Activated CD8-positive, alpha-beta memory T cell treated with anti-CD3 and anti-CD28 coated beads, Interleukin-2, amount 50 U/mL, for 24 hours (primary cell): ENCODE data around the gene PARP1.
"Not testable (repeated sequence)": the region's sequence is repeated elsewhere in the genome, so short reads cannot be mapped to it uniquely, and the experiment has no call there.

Experiments
- DNase-seq: peaks from one replicate; pipeline ENCODE4 v3.0.0-alpha.2; 2020; ENCODE audit errors: extremely low read depth

Gene PARP1

DNA sequence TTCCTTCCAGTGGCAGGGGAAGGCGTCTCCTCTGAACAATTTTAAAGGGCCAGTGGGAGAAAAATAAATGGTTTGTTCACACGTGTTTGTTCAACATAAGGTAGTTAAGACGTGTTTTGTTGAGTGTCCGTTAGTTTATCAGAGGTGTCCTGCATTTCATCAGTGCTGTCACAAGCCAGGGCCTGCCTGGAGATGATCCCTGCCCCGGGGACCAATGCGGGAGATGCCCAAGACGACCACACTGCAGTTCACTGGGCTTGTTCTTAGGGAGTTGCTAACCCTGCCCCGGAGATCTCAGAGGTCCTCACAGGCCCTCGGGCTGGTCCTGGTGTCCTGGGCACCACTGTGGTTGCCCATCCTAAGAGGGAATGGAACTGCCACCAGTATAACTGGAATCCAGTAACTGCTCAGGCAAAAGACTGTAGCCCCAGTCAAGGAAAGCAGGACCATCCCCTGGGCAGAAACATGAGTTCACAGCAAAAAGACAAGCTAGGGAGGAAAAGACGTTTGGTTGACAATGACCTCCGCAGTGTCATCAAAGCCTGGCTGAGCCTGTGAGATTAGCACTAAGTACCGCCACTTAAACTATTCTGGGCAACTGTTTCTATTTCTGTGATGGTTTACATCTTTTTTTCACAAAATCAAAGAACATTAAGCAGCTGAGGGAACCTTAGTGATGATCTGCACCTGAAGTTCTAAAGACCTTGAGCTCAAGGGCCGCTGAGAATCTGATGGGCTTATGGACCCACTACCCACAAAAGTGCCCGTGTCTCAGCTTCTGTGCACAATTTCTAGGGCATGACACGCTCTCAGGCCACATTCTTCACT lies 54.0 kb downstream of the PARP1 start:
- DNase-seq = no peak

DNA sequence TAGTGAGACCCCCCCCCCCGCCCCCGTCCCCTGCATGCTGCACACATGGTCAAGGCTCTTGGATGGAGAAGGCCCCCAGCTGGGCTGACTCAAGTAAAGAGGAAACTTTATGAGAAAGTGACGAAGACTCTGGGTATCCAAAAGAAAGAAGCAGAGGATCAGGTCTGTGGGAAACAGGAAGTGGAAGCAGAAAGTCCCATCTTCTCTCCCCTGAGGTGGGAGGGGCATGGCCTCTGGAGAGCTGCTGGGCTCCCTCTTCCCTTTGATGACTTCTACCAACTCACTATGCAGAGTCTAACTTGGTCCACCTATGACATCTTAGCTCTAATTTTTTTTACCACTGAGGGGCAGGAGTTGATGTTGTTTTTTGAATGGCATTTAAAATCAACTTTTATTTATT lies 56.2 kb downstream of the PARP1 start:
- DNase-seq = no peak

DNA sequence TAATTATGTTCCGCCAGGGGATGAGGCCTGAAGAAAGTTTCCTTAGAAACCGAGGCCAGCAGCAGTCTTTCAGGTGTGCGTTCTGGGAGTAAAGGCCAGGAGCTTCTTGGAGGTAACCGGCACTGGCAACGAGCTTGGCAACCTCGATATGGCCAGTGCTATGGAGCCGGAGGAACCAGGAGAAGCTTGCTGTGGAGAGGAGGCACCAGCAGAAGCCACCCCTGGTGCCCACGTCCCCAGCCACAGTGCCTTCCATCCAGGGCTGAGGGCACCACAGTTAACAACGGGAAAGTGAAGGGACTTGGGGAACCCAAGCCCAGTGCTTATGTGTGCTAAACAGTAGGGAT lies 57.4 kb downstream of the PARP1 start:
- DNase-seq = no peak

DNA sequence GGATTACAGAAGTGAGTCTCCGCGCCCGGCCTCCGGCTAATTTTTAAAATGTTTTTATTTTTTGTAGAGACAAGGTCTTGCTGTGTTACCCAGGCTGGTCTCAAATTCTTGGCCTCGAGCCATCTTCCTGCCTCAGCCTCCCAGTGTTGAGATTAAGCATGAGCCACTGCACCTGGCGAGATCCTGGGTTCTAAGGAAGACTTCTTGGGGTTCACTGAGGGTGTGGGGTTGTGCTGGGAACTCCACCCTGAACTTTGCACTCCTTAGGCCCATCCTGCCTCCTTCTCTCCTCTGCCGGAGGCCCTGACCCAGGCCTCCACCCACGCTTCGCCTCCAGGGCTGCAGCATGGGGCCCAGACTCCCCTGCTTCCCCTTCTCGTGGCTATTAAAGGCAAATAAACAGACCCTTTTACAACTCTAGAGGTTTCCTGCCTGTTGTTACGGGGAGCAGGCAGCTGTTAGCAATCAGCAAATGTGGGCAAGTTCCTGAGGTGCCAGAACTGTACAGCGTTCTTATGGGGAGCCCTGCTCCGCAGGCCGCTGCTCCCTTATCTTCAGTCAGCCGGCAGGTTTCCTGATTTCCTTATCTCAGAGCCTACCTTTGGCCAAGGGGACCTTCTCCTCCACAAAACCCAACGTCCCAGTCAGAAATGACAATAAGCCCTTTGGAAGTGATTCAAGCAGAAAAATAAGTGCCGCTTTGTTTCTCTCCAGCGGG lies 57.9 kb downstream of the PARP1 start:
- DNase-seq = no peak

DNA sequence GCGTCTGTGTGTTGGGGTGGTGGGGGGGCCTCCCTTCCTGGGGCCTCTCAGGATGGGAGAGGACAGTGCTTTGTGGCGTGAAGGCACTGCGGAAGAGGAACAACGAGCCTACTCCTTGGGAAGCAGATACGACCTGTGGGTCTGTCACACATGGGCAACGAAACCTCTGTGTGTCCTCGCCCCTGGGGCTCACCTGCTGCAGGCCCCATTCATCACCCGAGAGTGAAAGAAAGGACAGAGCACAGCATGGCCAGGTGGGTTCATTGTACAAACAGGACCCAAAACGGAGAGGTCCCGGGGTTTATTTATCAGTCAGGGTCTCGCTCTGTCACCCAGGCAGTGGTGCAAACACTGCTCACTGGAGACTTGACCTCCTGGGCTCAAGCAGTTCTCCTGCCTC lies 58.8 kb downstream of the PARP1 start:
- no peak for DNase-seq

DNA sequence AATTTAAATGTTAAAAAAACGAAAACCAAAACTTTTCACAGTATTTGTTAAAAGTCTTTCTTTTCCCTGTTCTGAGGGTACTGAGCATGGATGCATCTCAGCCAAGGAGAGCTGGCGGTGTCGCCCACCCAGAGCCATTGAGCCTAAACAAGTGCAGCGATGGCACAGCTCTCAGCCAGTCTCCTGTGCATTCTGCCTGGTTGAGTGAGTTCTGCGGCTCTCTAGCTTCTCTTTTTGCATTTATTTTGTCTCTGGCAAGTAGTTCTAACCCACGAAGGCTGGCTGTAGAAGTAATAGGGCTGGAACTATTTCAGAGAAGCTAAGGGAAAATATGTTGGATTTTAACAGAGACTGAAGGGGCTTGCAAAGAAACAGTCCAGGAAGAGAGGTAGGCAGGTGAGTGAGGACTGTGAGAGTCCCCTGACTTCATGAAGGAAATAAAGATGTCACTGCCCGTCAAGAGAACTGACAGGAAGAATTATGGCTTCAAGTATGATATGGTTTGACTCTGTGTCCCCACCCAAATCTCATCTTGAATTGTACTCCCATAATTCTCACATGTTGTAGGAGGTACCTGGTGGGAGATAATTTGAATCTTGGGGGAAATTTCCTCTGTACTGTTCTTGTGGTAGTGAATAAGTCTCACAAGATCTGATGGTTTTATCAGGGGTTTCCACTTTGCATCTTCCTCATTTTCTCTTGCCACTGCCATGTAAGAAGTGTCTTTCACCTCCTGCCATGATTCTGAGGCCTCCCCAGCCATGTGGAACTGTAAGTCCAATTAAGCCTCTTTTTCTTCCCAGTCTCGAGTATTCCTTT lies 63.2 kb downstream of the PARP1 start:
- DNase-seq = no peak

DNA sequence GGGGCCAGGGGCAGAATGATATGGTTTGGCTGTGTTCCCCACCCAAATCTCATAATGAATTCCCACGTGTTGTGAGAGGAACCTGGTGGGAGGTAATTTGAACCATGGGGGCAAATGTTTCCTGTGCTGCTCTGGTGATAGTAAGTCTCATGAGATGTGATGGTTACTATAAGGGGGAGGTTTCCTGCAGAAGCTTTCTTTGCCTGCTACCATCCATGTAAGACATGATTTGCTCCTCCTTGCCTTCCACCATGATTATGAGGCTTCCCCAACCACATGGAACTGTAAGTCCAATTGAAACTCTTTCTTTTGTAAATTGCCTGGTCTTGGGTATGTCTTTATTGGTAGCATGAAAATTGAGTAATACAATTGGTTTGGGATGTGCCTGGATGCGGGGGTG lies 65.2 kb downstream of the PARP1 start:
- DNase-seq = no peak

DNA sequence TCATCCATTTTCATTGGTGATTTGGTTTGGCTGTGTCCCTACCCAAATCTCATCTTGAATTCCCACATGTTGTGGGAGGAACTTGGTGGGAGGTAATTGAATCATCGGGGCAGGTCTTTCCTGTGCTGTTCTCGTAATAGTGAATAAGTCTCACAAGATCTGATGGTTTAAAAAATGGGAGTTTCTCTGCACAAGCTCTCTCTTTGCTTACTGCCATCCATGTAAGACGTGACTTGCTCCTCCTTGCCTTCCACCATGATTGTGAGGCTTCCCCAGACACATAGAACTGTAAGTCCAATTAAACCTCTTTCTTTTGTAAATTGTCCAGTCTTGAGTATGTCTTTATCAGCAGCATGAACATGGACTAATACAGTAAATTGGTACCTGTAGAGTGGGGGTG lies 67.8 kb downstream of the PARP1 start:
- DNase-seq = not testable (repeated sequence)

DNA sequence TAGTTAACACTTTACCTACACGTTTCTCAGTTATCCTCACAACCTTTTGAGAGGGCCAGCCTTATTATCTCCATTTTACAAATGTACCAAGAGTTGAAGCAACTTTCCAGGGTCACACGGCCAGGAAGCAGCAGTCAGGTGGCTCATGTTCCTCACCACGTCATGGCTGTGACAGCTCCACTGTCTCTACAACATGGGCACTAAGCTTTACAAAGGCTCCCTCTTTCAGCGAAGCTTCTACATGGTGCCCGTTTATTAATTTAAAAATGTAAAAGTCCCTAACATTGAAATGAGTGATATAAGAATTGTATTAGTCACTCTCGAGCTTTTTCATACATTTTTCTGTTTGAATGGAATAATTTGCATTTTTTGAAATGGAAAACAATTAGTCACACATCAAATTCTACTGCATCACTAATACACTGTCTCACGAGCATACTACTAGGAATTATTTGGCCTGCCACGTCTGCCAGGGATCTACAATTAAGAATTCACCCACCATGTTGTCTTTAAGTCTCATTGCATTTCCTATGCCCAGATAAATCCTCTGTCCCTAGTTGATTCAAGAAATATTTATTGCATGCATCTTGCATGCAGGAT lies 70.5 kb downstream of the PARP1 start:
- no peak for DNase-seq

DNA sequence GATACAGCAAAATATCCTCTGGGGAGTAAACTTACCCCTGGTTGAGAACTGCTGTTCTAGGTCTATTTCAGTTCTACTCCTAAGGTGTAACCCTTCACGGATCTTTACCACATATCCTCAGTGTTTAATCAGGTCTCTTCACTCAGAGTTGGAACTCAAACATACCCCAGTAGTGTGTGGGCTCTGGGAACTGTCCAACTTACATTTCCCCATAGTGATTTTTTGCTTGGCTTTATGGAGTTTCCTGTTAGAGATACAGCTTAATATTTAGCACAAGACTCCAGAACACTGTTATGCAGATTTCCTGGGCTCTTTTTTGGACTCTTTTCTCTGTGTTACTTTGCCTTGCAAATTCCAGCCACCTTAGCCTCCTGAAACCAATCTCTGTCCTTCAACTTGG lies 72.2 kb downstream of the PARP1 start:
- no peak for DNase-seq

DNA sequence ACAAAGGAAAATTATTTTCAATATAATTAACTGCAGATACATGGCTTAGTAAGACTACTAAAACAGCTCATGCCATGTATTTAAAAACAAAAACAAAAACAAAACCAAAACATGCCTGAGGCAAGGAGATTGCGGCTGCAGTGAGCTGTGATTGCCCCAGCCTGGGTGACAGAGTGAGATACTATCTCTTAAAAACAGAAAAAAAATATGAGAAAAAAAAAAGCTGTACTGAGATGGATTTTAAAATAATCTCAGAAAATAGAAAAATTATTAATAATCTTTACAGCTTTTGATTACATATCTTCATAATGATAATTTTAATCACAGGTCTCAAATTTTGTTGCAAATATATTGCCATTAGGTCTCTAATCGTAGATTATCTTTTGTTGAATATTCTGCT lies 74.9 kb downstream of the PARP1 start:
- no peak for DNase-seq

DNA sequence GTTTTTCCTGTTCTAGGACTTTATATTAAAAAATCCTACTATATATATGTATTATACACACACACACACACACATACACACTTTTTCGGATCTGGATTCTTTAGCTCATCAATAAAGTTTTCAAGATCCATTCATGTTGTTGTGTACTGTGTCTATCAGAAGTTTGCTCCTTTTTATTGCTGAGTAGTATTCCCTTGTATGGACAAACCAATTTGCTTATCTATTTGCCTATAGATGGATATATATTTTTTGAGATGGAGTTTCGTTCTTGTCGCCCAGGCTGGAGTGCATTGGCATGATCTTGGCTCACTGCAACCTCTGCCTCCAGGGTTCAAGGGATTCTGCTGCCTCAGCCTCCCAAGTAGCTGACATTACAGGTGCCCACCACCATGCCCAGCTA lies 78.7 kb downstream of the PARP1 start:
- no peak for DNase-seq

DNA sequence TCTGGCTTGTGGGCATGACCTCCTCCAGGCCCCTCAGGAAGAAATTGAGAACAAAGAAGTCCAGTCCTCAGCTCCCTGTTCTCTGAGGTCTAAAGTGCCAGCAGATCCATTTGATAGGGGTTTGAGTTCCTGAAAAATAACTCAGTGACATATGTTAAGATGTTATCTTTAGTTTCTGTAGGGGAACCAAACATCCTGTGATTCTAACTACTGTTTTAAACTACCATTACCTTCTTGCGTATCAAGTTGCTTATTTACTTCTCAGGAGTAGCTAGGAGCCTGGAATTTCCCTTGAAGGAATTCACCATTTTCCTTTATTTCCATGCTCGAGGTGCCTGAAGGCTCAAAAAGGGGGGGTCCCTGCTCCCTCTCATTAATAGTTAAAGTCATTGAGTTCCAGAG lies 80.1 kb downstream of the PARP1 start:
- no peak for DNase-seq

DNA sequence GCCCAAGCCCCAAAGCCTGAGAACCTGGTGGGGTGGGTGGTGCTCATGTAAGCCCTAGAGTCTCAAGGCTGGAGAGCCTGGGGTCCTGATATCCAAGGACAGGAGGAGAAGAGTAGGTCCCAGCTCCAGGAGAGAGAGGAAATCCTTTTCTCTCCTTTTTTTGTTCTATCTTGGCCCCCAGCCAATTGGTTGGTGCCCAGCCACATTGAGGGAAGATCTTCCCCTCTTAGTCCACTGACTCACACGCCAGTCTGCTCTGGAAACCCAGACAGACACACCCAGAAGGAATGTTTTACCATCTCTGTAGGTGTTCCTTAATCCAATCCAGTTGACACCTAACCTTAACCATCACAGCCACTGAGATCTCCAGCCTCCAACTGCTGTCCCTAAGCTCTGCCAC lies 82.7 kb downstream of the PARP1 start:
- no peak for DNase-seq

DNA sequence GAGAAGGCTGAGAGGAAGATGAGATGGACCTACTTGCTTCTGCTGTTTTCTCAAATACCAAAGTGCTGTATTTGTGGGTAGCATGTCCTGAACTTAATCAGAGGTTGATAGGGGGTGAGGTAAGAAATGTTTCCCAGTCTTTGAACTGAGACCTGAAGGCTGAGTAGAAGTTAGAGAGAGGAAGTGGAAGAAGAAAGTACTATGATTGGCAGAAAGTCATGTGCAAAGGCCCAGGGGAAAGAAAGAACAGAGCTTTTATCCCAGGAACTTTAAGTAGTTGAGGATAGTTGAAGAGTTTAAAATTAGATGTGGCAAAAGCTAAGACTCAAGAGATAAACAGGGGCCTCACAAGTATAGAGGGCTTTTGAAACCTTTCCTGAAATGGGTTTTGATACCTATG lies 83.4 kb downstream of the PARP1 start:
- no peak for DNase-seq

DNA sequence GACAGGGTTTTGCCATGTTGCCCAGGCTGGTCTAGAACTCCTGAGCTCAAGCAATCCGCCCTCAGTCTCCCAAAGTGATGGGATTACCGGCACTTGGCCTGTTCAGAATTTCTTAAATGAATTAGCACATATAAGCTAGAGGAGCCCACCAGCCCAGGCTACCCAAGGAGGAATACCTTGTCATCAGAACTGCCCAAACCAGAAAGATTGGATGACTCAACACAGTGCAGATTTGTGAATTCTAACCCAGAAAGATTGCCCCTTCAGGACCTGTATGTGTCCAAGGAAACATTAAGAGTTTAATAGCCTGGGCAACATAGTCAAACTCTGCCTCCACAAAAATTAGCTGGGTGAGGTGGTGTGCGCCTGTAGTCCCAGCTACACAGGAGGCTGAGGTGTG lies 84.9 kb downstream of the PARP1 start:
- DNase-seq = no peak

DNA sequence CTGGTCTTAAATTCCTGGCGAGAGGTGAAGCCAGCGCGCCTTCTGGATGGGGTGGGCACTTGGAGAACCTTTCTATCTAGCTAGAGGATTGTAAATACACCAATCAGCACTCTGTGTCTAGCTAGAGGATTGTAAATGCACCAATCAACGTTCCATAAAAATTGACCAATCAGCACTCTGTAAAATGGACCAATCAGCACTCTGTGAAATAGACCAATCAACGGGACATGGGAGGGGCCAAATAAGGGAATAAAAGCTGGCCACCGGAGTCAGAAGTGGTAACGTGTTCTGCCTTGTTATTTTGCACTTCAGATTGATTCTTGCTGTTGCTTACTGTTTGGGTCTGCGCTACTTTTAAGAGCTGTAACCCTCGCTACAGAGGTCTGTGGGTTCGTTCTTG lies 87.0 kb downstream of the PARP1 start:
- DNase-seq = no peak

DNA sequence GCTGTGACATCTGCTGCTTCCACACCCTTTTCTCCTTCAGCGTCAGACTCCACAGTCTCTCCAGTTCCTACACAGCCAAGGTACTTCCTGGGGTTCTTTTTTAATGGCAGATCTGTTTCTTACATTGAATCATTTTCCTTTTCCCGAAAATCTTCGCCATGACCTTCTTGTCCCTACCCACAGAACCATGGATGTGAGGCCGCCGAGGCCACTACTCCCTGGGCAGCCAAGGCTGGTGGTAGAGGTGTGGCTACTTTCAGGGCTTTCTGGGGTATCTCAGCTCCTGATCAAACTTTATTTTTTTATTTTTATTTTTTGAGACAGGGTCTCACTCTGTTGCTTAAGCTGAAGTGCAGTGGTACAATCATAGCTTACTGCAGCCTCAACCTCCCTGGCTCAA lies 89.4 kb downstream of the PARP1 start:
- no peak for DNase-seq

DNA sequence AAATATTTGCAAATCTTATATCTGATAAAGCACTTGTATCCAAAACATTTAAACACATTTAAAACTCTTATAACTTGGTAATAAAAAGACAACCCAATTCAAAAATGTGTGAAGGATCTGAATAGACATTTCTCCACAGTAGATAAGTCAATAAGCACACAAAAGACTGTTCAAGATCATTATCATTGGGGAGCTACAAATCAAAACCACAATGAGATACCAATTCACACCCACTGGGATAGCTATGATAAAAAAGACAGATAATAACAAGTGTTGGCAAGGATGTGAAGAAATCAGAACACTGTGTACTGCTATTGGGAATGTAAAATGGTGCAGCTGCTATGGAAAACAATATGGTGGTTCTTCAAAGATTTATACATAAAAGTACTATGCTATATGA lies 93.8 kb downstream of the PARP1 start:
- DNase-seq = no peak

DNA sequence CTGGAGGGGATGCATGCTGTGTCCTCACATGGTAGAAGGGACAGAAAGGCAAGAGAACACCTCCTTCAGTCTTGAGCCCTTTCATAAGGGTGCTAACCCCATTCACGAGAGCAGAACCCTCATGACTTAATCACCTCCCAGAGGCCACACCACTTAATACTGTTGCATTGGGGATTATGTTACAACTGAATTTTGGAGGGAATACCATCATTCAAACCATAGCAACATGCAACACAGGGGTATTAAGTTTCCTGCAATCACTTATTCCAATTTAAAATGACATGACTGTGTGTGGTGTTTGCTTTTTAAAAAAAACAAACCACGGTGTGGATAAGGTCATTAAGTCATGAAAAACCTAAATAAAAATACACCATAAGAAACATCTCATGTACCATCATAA lies 95.8 kb downstream of the PARP1 start:
- no peak for DNase-seq

DNA sequence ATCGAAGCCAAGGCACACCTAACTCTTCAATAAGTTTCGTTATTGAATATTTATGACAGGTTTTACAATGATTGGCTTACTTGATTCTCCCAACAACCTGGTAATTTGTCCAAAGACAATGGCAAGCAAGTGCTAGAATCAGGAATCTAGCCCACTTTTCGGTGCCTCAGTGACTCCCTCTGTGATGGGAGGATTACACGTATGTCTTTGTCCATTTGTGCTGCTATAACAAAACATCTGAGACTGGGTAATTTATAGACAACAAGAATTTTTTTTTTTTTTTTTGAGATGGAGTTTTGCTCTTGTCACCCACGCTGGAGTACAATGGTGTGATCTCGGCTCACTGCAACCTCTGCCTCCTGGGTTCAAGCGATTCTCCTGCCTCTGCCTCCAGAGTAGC lies 96.5 kb downstream of the PARP1 start:
- no peak for DNase-seq
